ENCODE data around the gene PLEK2. TPM values are rescaled to one million over a fixed set of nuclear protein-coding genes. Genes with fewer than 3 reads are reported as not detected.

The PLEK2 gene
- polyA plus RNA-seq, 2 of the 4 experiments (the other 2 are of a cell fraction) = 14.6 to 14.7 TPM

GRCh38 chr14:67391268-67391667, 20.7 kb downstream of the PLEK2 start:
- FAIRE-seq = no peak
- H3K4me1 ChIP-seq = no peaks in the 10 kb centered on the region
- H3K4me3 ChIP-seq = no peak overlapping the region
- TF ChIP-seq HMGXB4 (CRISPR knock-in tag; IDR thresholded peaks at IDR 0.05; ENCODE audit: borderline replicate concordance) (no peak), NFE2L2 (conservative IDR thresholded peaks at IDR 0.05; ENCODE audit: low read length) (no peak), HEYL (CRISPR knock-in tag; IDR thresholded peaks at IDR 0.05) (no peak), TFCP2L1 (CRISPR knock-in tag; IDR thresholded peaks at IDR 0.05) (no peak), RARB (CRISPR knock-in tag; IDR thresholded peaks at IDR 0.05) (no peak), FOXS1 (CRISPR knock-in tag; IDR thresholded peaks at IDR 0.05) (no peak), MAZ (IDR thresholded peaks at IDR 0.05; ENCODE audit: borderline replicate concordance, low read depth, low read length) (no peak)
- TF ChIP-seq, protein P1, sequence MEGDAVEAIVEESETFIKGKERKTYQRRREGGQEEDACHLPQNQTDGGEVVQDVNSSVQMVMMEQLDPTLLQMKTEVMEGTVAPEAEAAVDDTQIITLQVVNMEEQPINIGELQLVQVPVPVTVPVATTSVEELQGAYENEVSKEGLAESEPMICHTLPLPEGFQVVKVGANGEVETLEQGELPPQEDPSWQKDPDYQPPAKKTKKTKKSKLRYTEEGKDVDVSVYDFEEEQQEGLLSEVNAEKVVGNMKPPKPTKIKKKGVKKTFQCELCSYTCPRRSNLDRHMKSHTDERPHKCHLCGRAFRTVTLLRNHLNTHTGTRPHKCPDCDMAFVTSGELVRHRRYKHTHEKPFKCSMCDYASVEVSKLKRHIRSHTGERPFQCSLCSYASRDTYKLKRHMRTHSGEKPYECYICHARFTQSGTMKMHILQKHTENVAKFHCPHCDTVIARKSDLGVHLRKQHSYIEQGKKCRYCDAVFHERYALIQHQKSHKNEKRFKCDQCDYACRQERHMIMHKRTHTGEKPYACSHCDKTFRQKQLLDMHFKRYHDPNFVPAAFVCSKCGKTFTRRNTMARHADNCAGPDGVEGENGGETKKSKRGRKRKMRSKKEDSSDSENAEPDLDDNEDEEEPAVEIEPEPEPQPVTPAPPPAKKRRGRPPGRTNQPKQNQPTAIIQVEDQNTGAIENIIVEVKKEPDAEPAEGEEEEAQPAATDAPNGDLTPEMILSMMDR (IDR thresholded peaks at IDR 0.05) = no peak
- TF ChIP-seq, protein P2, sequence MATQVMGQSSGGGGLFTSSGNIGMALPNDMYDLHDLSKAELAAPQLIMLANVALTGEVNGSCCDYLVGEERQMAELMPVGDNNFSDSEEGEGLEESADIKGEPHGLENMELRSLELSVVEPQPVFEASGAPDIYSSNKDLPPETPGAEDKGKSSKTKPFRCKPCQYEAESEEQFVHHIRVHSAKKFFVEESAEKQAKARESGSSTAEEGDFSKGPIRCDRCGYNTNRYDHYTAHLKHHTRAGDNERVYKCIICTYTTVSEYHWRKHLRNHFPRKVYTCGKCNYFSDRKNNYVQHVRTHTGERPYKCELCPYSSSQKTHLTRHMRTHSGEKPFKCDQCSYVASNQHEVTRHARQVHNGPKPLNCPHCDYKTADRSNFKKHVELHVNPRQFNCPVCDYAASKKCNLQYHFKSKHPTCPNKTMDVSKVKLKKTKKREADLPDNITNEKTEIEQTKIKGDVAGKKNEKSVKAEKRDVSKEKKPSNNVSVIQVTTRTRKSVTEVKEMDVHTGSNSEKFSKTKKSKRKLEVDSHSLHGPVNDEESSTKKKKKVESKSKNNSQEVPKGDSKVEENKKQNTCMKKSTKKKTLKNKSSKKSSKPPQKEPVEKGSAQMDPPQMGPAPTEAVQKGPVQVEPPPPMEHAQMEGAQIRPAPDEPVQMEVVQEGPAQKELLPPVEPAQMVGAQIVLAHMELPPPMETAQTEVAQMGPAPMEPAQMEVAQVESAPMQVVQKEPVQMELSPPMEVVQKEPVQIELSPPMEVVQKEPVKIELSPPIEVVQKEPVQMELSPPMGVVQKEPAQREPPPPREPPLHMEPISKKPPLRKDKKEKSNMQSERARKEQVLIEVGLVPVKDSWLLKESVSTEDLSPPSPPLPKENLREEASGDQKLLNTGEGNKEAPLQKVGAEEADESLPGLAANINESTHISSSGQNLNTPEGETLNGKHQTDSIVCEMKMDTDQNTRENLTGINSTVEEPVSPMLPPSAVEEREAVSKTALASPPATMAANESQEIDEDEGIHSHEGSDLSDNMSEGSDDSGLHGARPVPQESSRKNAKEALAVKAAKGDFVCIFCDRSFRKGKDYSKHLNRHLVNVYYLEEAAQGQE (IDR thresholded peaks at IDR 0.05) = no peak
- no peak overlapping the region for H3K4me2 ChIP-seq
- ATAC-seq = peak in 1 of 2 experiments; percentile 22; a peak in 3 of 6 replicates
- no peaks in the 10 kb centered on the region for H3K9me3 ChIP-seq
- ChIA-PET POLR2A (no interaction called here), CTCF (interaction anchor here (1.1 to 2.7 kb wide), 4 partner anchors 9 to 313 kb away, joined by 3 to 6 read pairs (median 4); partner anchors contain the start of genes ATP6V1D and EIF2S1)
- WGBS (ENCODE audit: missing lambda C conversion rate) = 78% methylated on average over 6 of the region's 6 CpGs
- H3K27ac ChIP-seq = no peak overlapping the region
- DNase-seq (ENCODE audit: low read depth in 1 of 2, low spot score in 1 of 2) = no peak

GRCh38 chr14:67389811-67390534, 22.0 kb downstream of the PLEK2 start:
- CTCF ChIA-PET = interaction anchor here (1.2 to 2.7 kb wide), 3 partner anchors 16 to 314 kb away, joined by 3 to 6 read pairs (median 3); partner anchors contain the start of gene PLEK2
- 73% methylated on average over 1 of the region's 1 CpG for WGBS (ENCODE audit: missing lambda C conversion rate)
- Histone ChIP-seq H3K27ac (no peak overlapping the region), H3K4me3 (no peak overlapping the region), H3K4me2 (no peak overlapping the region), H3K9me3 (no peaks in the 10 kb centered on the region), H3K4me1 (no peaks in the 10 kb centered on the region)
- ATAC-seq (no peak), DNase-seq (ENCODE audit: low read depth in 1 of 2, low spot score in 1 of 2) (no peak), FAIRE-seq (no peak)
- POLR2A ChIA-PET = interaction anchor here (0.7 kb wide), 1 partner anchor 24 kb away, joined by 4 read pairs; no protein-coding TSS in a partner anchor
- no peak for TF ChIP-seq MYC (IDR thresholded peaks at IDR 0.05; ENCODE audit: borderline replicate concordance, low read length)
- no peak for TF ChIP-seq PHF8 (IDR thresholded peaks at IDR 0.05; ENCODE audit: borderline replicate concordance, low read depth)
- no peak for TF ChIP-seq ESRRA (IDR thresholded peaks at IDR 0.05; ENCODE audit: borderline replicate concordance, low read length)
- no peak for TF ChIP-seq SREBF2 (IDR thresholded peaks at IDR 0.05)
- TF ChIP-seq MAFK (IDR thresholded peaks at IDR 0.05; ENCODE audit: partially characterized antibody) = no peak
- TF ChIP-seq EP300 (IDR thresholded peaks at IDR 0.05) = no peak
- TF ChIP-seq RFX5 (IDR thresholded peaks at IDR 0.05) = no peak
- TF ChIP-seq NFE2L2 (conservative IDR thresholded peaks at IDR 0.05; ENCODE audit: low read length) = no peak
- no peak for TF ChIP-seq TP53 (CRISPR knock-in tag; IDR thresholded peaks at IDR 0.05)
- TF ChIP-seq CBX2 (IDR thresholded peaks at IDR 0.05; ENCODE audit: borderline replicate concordance, low read depth) = no peak
- TF ChIP-seq MAZ (IDR thresholded peaks at IDR 0.05; ENCODE audit: borderline replicate concordance, low read depth, low read length) = no peak
- no peak for TF ChIP-seq KDM1A (IDR thresholded peaks at IDR 0.05; ENCODE audit: low read depth)
- no peak for TF ChIP-seq HOXB5 (CRISPR knock-in tag; IDR thresholded peaks at IDR 0.05)
- TF ChIP-seq CEBPB (IDR thresholded peaks at IDR 0.05) = no peak
- TF ChIP-seq NR3C1 (IDR thresholded peaks at IDR 0.05) = no peak
- no peak for TF ChIP-seq CBX8 (IDR thresholded peaks at IDR 0.05)
- no peak for TF ChIP-seq KDM5A (IDR thresholded peaks at IDR 0.05)
- TF ChIP-seq POLR2A (IDR thresholded peaks at IDR 0.05; ENCODE audit: low read length) = no peak
